ENCODE measurements around the gene MARCHF3.
"Not testable (repeated sequence)": the region's sequence is repeated elsewhere in the genome, so short reads cannot be mapped to it uniquely, and the experiment has no call there.

MARCHF3 gene

GRCh38 chr5:127030259-127031146 is at the start of gene MARCHF3:
TSS of gene MARCHF3 (minus strand) at chr5:127030558. CDS start at chr5:126918171, 112,387 bp downstream.
- DNase-seq: peak; percentile 49 to 64

DNA sequence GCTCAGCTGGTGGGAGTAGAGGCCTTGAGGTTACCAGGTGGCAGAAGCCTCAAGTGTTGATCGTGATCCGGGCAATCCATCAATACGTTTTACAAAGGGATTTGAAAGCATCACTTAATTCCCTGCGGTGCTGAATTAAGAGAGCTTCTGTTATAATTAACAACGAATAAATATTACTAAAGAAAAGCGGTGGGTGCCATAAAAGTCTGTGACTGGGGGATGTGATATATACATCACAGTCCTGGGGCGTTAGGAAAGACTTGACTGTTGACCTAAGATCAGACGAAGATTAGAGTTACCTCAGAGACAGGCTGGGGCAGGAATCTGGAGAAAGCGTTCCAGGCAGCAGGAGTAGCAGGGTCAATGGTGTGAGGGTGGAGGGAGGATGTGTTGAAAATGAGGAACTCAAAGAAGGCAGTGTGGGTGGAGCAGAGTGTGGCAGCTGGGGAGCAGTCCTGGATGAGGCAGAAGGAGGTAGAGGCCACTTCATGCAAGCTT is 49.7 kb upstream of the MARCHF3 start:
- DNase-seq: no peak

DNA sequence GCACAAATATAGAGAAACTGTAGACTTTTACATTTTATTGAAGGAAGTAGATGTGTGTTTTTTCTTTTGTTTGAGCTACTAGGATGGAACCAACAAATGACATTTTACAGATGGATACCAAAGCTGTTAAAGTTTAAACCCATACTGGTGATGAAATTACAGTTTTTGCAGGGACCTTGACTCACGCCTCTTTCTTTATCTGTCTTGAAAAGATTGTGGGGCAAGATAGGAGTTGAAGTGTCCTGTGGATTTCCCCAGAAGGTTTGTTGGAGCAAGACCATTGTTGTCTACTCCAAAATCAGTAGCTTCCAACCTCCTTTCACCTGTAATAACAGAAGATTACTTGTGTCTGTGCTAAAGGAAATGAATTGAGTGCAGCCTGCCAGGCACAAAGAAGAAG is 47.0 kb upstream of the MARCHF3 start:
- no peak for DNase-seq

DNA sequence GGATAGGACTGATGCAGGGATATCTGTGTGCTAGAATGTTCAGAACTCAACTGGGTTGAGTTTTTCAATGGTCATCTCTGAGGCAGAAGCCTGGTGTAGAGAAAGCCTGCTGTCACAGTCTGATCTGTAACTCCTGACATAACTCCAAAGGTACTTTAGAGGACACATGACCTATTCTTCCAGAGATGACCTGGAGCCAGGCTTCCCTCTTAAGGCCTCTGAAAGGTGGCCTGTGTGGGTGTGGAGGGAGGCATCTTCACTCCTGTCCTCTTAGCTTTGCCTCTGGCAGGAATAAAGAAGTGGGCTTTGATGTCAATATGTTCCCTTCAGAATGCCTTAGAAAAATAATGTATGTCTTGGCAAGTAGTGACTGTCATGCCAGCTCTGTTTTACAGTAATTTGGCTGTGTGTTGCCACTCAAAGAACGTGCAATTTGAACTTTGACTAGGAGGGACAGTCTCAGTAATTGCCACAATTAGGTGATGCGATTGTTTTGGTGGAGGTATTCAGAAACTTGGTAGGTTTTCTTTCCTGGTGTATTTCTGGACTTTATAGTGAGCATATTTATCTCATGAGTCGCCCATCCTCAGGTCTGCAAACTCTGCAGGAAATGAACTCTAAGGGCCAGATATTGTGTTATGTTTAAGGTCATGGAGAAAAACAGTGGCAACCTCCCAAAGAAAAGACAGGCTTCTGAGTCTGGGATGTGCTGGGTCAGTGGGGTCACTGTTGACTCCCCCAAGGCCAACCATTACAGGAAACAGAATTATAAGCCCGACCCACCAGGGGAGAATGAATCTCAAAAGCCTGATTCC is 46.2 kb upstream of the MARCHF3 start:
- DNase-seq: no peak

DNA sequence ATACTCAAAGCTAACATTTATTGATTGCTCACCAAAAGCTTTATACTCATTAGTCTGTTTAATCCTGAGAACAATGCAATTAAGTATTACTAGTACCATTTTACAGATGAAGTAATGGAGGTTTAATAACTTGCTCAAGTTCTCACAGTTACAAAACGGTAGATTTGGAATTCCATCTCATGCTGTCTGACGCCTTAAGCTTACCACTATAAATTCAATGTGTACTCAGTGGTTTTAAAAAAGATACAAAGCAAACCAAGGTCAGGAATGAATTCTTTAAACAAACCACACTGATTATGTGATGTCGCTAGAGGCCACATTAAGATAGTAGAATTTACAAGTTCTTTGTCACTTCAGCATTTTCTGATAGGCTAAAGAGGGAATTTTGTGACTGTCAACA is 44.1 kb upstream of the MARCHF3 start:
- no peak for DNase-seq

GRCh38 chr5:127072861-127073846 is 42.8 kb upstream of the MARCHF3 start, which contains the start of gene C5orf63:
TSS of gene C5orf63 (minus strand) at chr5:127073502. CDS start at chr5:127058995, 14,507 bp downstream.
- DNase-seq: no peak

DNA sequence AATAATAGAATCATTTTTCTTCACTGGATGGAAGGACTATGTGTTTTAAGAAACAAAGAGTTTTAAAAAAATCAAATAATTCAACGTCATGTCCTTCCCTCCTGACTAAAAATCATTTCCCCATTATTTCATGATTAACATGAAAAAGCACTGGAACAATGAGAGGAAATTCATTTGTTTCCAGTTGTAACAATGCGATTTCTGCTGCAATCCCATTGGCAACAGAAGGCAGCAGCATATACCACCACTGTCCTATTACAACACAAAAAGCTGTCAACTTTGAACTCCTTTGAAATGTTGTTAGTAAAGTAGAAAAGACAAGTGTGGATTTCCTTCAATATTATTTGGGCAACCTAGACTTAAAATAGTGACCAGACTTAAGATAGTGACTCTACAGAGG is 39.9 kb upstream of the MARCHF3 start:
- DNase-seq: no peak

- DNase-seq: no peak
These were observed 38.3 kb upstream of the MARCHF3 start for GRCh38 chr5:127068493-127069214.

GRCh38 chr5:127066721-127067120 is 36.4 kb upstream of the MARCHF3 start:
- DNase-seq: no peak

GRCh38 chr5:127064253-127064840 is 34.0 kb upstream of the MARCHF3 start:
- no peak for DNase-seq

GRCh38 chr5:127063257-127063913 is 33.0 kb upstream of the MARCHF3 start:
- DNase-seq: no peak

GRCh38 chr5:127061956-127062355 is 31.6 kb upstream of the MARCHF3 start:
- DNase-seq: no peak

GRCh38 chr5:127061537-127061936 is 31.2 kb upstream of the MARCHF3 start:
- DNase-seq: no peak

GRCh38 chr5:127060470-127060985 is 30.2 kb upstream of the MARCHF3 start:
- no peak for DNase-seq

GRCh38 chr5:127056896-127057295 is 26.5 kb upstream of the MARCHF3 start:
- no peak for DNase-seq

GRCh38 chr5:127055880-127056653 is 25.7 kb upstream of the MARCHF3 start:
- DNase-seq: no peak

- not testable (repeated sequence) for DNase-seq
These were observed 23.2 kb upstream of the MARCHF3 start for GRCh38 chr5:127053551-127053950.

- DNase-seq: no peak
These were observed 22.7 kb upstream of the MARCHF3 start for GRCh38 chr5:127053049-127053448.

- no peak for DNase-seq
These were observed 21.2 kb upstream of the MARCHF3 start for GRCh38 chr5:127051591-127051990.
